Kidney (tissue), 14 donors: Measurements from ENCODE around the gene ZNF440. TPM values are rescaled to one million over a fixed set of nuclear protein-coding genes. Genes with fewer than 3 reads are reported as not detected.
"Not testable (repeated sequence)": the region's sequence is repeated elsewhere in the genome, so short reads cannot be mapped to it uniquely, and the experiment has no call there.

ENCODE experiments used
- DNase-seq, 5 donors: peaks; one replicate each; pipeline ENCODE4 v3.0.0-alpha.2; 2013 to 2020
- FAIRE-seq: peaks from 2 replicates; lab custom pipeline; 2012; peaks lifted over from hg19 to GRCh38; lab: Jason Lieb, UNC
- H3K27ac ChIP-seq, 2 donors: one replicate each; pipeline ENCODE4 v1.7.0; 2013; ENCODE audit warnings: low read depth in 2 of 2, low read length in 2 of 2, inconsistent platforms in 1 of 2
- H3K27me3 ChIP-seq: one replicate; pipeline ENCODE4 v1.7.1; 2013; ENCODE audit warnings: low read length, inconsistent platforms; ENCODE audit not compliant: control insufficient read depth, insufficient read depth
- H3K36me3 ChIP-seq, 3 donors: one replicate each; pipeline versions ENCODE4 v1.7.0 to v1.7.1; 2013; ENCODE audit warnings: low read length in 3 of 3, control low read depth in 1 of 3, inconsistent platforms in 1 of 3; ENCODE audit not compliant: insufficient read depth in 3 of 3, control insufficient read depth in 2 of 3
- H3K4me1 ChIP-seq, 3 donors: one replicate each; pipeline versions ENCODE4 v1.7.0 to v1.7.1; 2013; ENCODE audit warnings: low read length in 3 of 3, inconsistent platforms in 1 of 3, low read depth in 1 of 3; ENCODE audit not compliant: control insufficient read depth in 2 of 3, insufficient read depth in 2 of 3
- H3K4me3 ChIP-seq, 3 donors: one replicate each; pipeline versions ENCODE4 v1.7.0 to v1.8.1; 2013; ENCODE audit warnings: low read length in 3 of 3, control low read depth in 1 of 3, inconsistent platforms in 1 of 3
- H3K9ac ChIP-seq, 3 donors: one replicate each; pipeline versions ENCODE4 v1.7.0 to v1.7.1; 2013; ENCODE audit warnings: low read length in 3 of 3, control low read depth in 1 of 3, inconsistent platforms in 1 of 3
- H3K9me3 ChIP-seq, 3 donors: one replicate each; pipeline versions ENCODE4 v1.7.0 to v1.7.1; 2013; ENCODE audit warnings: low read length in 3 of 3, control low read depth in 1 of 3, inconsistent platforms in 1 of 3; ENCODE audit not compliant: control insufficient read depth in 2 of 3, insufficient read depth in 1 of 3
- CTCF ChIP-seq: IDR thresholded peaks from 3 replicates; pipeline ENCODE4 v1.5.1; 2012; ENCODE audit warnings: mild to moderate bottlenecking, moderate library complexity, borderline replicate concordance; ENCODE audit not compliant: insufficient read depth; ENCODE audit errors: extremely low read depth
- intact Hi-C: fragments of 100-400 bp; cut with DNase I; formaldehyde crosslinking; loops from one replicate; pipeline ENCODE4 v1.11.1; 2022
- polyA plus RNA-seq: library from polyadenylated mRNA; stranded (reverse); fragments of 350-450 nt; fragmentation: Illumina TruSeq; extraction: RNeasy Lipid Tissue Mini Kit (QIAGEN cat#74804); gene quantifications from one replicate; pipeline ENCODE4 v1.2.3, GENCODE V29; 2014; ENCODE audit warnings: low read depth, low replicate concordance; ENCODE audit not compliant: insufficient read depth
- total RNA-seq: library from RNA; stranded (reverse); fragmentation: NEBNext Ultra II Directional; extraction: Animal tissue kit (Norgen Biotek cat#: 25700); gene quantifications from one replicate; pipeline ENCODE4 v1.2.1, GENCODE V29; 2021
- donor health status: control.
- donor health status: control.
- donor health status: control.
- donor health status: control.
- donor health status: control.
- donor health status: DM: yes; HTN: yes; CAD: no.
- donor health status: Normal renal cell carcinoma (clear cell type).

ZNF440 gene
- total and polyA plus RNA-seq, 2 donors from 2014 or later, result 3.0 to 21.0 TPM

DNA sequence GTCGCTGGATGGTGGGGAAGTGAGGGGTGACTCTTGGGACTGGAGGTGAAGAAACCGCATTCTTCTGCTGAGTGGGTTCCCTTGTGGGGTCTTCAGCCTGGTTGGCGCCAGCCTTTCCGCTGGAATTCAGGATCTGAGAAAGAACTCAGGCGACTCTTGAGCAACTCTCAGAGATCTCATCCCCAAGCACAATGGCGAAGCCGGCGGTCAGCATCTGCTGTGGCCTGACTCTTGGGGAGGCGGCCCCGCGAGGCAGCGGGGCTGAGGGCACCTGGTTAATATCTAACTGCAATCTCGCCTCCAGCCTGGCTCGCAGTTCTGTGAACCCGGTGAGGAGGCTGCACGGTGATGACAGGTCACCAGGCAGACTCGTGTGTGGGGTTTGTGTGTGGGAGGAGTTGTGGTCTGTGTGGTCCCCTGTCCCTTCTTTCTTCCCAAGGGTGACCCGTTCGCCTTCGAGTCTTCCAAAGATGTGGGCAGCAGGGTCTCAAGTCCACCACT is 46.4 kb upstream of the ZNF440 start:
- Histone ChIP-seq H3K9ac (peak overlapping the region; percentile 48 to 80 (median 77)), H3K9me3 (no peaks in the 10 kb centered on the region), H3K4me1 (peaks cover 0 to 16% (median 9%) of the 10 kb centered on the region in 3 donors), H3K36me3 (peaks cover 0 to 10% (median 0%) of the 10 kb centered on the region in 3 donors), H3K4me3 (peak overlapping the region; percentile 72 to 86 (median 86)), H3K27ac (peak overlapping the region; percentile 81 to 96), H3K27me3 (no peaks in the 10 kb centered on the region)
- FAIRE-seq, result no peak
- no peak for TF ChIP-seq CTCF
- intact Hi-C loops, result no loop called here
- DNase-seq, result peak; percentile 68 to 89 (median 80)

GRCh38 chr19:11769995-11770394 is 44.1 kb upstream of the ZNF440 start:
- H3K9me3 ChIP-seq, result no peaks in the 10 kb centered on the region
- H3K27ac ChIP-seq, result no peak overlapping the region
- FAIRE-seq (no peak), DNase-seq (no peak)
- peaks cover 0 to 10% (median 0%) of the 10 kb centered on the region in 3 donors for H3K36me3 ChIP-seq
- peaks cover 0 to 16% (median 9%) of the 10 kb centered on the region in 3 donors for H3K4me1 ChIP-seq
- no peak overlapping the region for H3K9ac ChIP-seq
- H3K27me3 ChIP-seq, result no peaks in the 10 kb centered on the region
- no peak overlapping the region for H3K4me3 ChIP-seq
- no peak for TF ChIP-seq CTCF
- intact Hi-C loops, result no loop called here

GRCh38 chr19:11771520-11771919 is 42.6 kb upstream of the ZNF440 start:
- DNase-seq, H3K27me3 ChIP-seq, H3K9me3 ChIP-seq, H3K4me3 ChIP-seq, intact Hi-C loops, H3K9ac ChIP-seq, H3K36me3 ChIP-seq, H3K27ac ChIP-seq, FAIRE-seq: not testable (repeated sequence)
- peaks cover 0 to 15% (median 8%) of the 10 kb centered on the region in 3 donors for H3K4me1 ChIP-seq

DNA sequence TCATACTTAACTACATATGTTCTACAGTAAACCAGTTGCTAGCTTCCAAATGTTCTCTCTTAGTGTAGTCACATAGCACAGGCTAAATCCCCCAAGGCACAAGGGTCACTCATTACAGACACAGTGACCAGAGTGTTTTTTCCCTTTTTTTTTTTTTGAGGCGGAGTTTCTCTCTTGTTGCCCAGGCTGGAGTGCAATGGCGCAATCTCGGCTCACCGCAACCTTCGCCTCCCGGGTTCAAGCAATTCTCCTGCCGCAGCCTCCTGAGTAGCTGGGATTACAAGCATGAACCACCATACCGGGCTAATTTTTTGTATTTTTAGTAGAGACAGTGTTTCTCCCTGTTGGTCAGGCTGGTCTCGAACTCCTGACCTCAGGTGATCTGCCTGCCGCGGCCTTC is 37.4 kb upstream of the ZNF440 start:
- peaks cover 19 to 43% (median 24%) of the 10 kb centered on the region in 3 donors for H3K9me3 ChIP-seq
- H3K4me3 ChIP-seq, H3K27ac ChIP-seq, FAIRE-seq, DNase-seq, intact Hi-C loops, H3K4me1 ChIP-seq, H3K9ac ChIP-seq, H3K27me3 ChIP-seq: not testable (repeated sequence)
- H3K36me3 ChIP-seq, result peaks cover 31 to 41% (median 33%) of the 10 kb centered on the region in 3 donors
